SK-N-SH treated with all-trans-retinoic acid at 6 μM for 48 hours (cell line): ENCODE measurements around the gene NCDN.

Source experiments
- OSR1 ChIP-seq: fragments of 250-450 bp; sonication (Bioruptor Pico); IDR thresholded peaks from 2 replicates; pipeline ENCODE4 v1.8.0; 2022; ENCODE audit warnings: moderate library complexity, mild to moderate bottlenecking, inconsistent platforms
- PATZ1 ChIP-seq: fragments of 250-450 bp; sonication (Bioruptor Pico); IDR thresholded peaks from 2 replicates; pipeline ENCODE4 v1.8.0; 2020; ENCODE audit warnings: mild to moderate bottlenecking, moderate library complexity, borderline replicate concordance
- POU6F1 ChIP-seq: fragments of 250-450 bp; sonication (Bioruptor Pico); IDR thresholded peaks from 2 replicates; pipeline ENCODE4 v1.8.0; 2021; ENCODE audit warnings: low read depth, mild to moderate bottlenecking, moderate library complexity, borderline replicate concordance
- RARB ChIP-seq: fragments of 250-450 bp; sonication (Bioruptor Pico); IDR thresholded peaks from 2 replicates; pipeline ENCODE4 v1.8.0; 2021; ENCODE audit warnings: mild to moderate bottlenecking, moderate library complexity
- SNAI2 ChIP-seq: fragments of 250-450 bp; sonication (Bioruptor Pico); IDR thresholded peaks from 2 replicates; pipeline ENCODE4 v1.5.0; 2020; ENCODE audit warnings: mild to moderate bottlenecking, moderate library complexity
- ZFP3 ChIP-seq: fragments of 250-450 bp; sonication (Bioruptor Pico); IDR thresholded peaks from 2 replicates; pipeline ENCODE4 v1.5.0; 2020; ENCODE audit warnings: mild to moderate bottlenecking, moderate library complexity

- no peak for TF ChIP-seq OSR1 (CRISPR knock-in tag)
- TF ChIP-seq PATZ1 (CRISPR knock-in tag): no peak
- no peak for TF ChIP-seq SNAI2 (CRISPR knock-in tag)
- no peak for TF ChIP-seq POU6F1 (CRISPR knock-in tag)
- no peak for TF ChIP-seq RARB (CRISPR knock-in tag)
- TF ChIP-seq ZFP3 (CRISPR knock-in tag): no peak
These were observed 57.8 kb downstream of the NCDN start for GRCh38 chr1:35615440-35615839.
